Measurements from ENCODE around the gene MRPL40. TPM values are rescaled to one million over a fixed set of nuclear protein-coding genes. Genes with fewer than 3 reads are reported as not detected.

The MRPL40 gene
- total and polyA plus RNA-seq, 2 experiments from 2014 or later, result 25.9 to 57.6 TPM

GRCh38 chr22:19412478-19412877, 19.9 kb upstream of the MRPL40 start:
- DNase-seq (ENCODE audit: low spot score), result no peak
- no peaks in the 10 kb centered on the region for H3K4me1 ChIP-seq (ENCODE audit: insufficient read depth)
- H3K36me3 ChIP-seq (replicated peaks; ENCODE audit: insufficient read depth, low read depth), result no peaks in the 10 kb centered on the region
- peaks cover 76% of the 10 kb centered on the region for H3K79me2 ChIP-seq
- no peaks in the 10 kb centered on the region for H3K9me2 ChIP-seq (replicated peaks; ENCODE audit: insufficient read depth)
- no peak overlapping the region for H3K4me3 ChIP-seq
- 92% methylated on average over 4 of the region's 4 CpGs for WGBS (ENCODE audit: low lambda C conversion rate, missing lambda C conversion rate)
- H2AFZ ChIP-seq, result no peak overlapping the region
- H3K27me3 ChIP-seq, result no peaks in the 10 kb centered on the region
- no peak overlapping the region for H3K4me2 ChIP-seq
- TF ChIP-seq CTCF (IDR thresholded peaks at IDR 0.05; ENCODE audit: poor library complexity) (no peak), EZH2phosphoT487 (IDR thresholded peaks at IDR 0.05; ENCODE audit: low read depth, severe bottlenecking, unreplicated experiment) (no peak), EZH2 (IDR thresholded peaks at IDR 0.05; ENCODE audit: borderline replicate concordance) (no peak)
- no peak overlapping the region for H3K27ac ChIP-seq
- H4K20me1 ChIP-seq (ENCODE audit: insufficient read depth, poor library complexity, severe bottlenecking), result peaks cover 54% of the 10 kb centered on the region
- no peaks in the 10 kb centered on the region for H3K9me3 ChIP-seq (ENCODE audit: low read depth)

GRCh38 chr22:19412923-19413322, 19.4 kb upstream of the MRPL40 start:
- Histone ChIP-seq H3K27ac (no peak overlapping the region), H4K20me1 (ENCODE audit: insufficient read depth, poor library complexity, severe bottlenecking) (peaks cover 54% of the 10 kb centered on the region)

GRCh38 chr22:19419086-19419463, 13.3 kb upstream of the MRPL40 start:
- H3K4me1 ChIP-seq (ENCODE audit: insufficient read depth), result no peaks in the 10 kb centered on the region
- peaks cover 74% of the 10 kb centered on the region for H4K20me1 ChIP-seq (ENCODE audit: insufficient read depth, poor library complexity, severe bottlenecking)
- no peak overlapping the region for H3K4me3 ChIP-seq
- peaks cover 100% of the 10 kb centered on the region for H3K79me2 ChIP-seq
- H3K27ac ChIP-seq, result no peak overlapping the region
- H3K27me3 ChIP-seq, result no peaks in the 10 kb centered on the region
- no peak overlapping the region for H3K4me2 ChIP-seq
- TF ChIP-seq EZH2 (IDR thresholded peaks at IDR 0.05; ENCODE audit: borderline replicate concordance) (no peak), EZH2phosphoT487 (IDR thresholded peaks at IDR 0.05; ENCODE audit: low read depth, severe bottlenecking, unreplicated experiment) (no peak), CTCF (IDR thresholded peaks at IDR 0.05; ENCODE audit: poor library complexity) (no peak)
- no peak overlapping the region for H2AFZ ChIP-seq
- H3K9me2 ChIP-seq (replicated peaks; ENCODE audit: insufficient read depth), result no peaks in the 10 kb centered on the region
- DNase-seq (ENCODE audit: low spot score), result no peak
- WGBS (ENCODE audit: low lambda C conversion rate, missing lambda C conversion rate), result 94% methylated on average over 5 of the region's 5 CpGs
- no peaks in the 10 kb centered on the region for H3K36me3 ChIP-seq (replicated peaks; ENCODE audit: insufficient read depth, low read depth)
- no peaks in the 10 kb centered on the region for H3K9me3 ChIP-seq (ENCODE audit: low read depth)

More at GRCh38 chr22:19412923-19413322, 19.4 kb upstream of the MRPL40 start:
- Histone ChIP-seq H3K4me1 (ENCODE audit: insufficient read depth) (no peaks in the 10 kb centered on the region), H3K36me3 (replicated peaks; ENCODE audit: insufficient read depth, low read depth) (no peaks in the 10 kb centered on the region), H3K9me3 (ENCODE audit: low read depth) (no peaks in the 10 kb centered on the region), H2AFZ (no peak overlapping the region), H3K4me3 (no peak overlapping the region), H3K27me3 (no peaks in the 10 kb centered on the region), H3K9me2 (replicated peaks; ENCODE audit: insufficient read depth) (no peaks in the 10 kb centered on the region), H3K79me2 (peaks cover 80% of the 10 kb centered on the region), H3K4me2 (no peak overlapping the region)
- WGBS (ENCODE audit: low lambda C conversion rate, missing lambda C conversion rate), result 93% methylated on average over 4 of the region's 4 CpGs
- no peak for TF ChIP-seq EZH2 (IDR thresholded peaks at IDR 0.05; ENCODE audit: borderline replicate concordance)
- no peak for DNase-seq (ENCODE audit: low spot score)

GRCh38 chr22:19419464-19420178, 12.7 kb upstream of the MRPL40 start:
- WGBS (ENCODE audit: low lambda C conversion rate, missing lambda C conversion rate), result 93% methylated on average over 5 of the region's 5 CpGs
- Histone ChIP-seq H3K36me3 (replicated peaks; ENCODE audit: insufficient read depth, low read depth) (no peaks in the 10 kb centered on the region), H3K79me2 (peaks cover 100% of the 10 kb centered on the region), H3K4me1 (ENCODE audit: insufficient read depth) (no peaks in the 10 kb centered on the region), H3K4me2 (no peak overlapping the region), H3K4me3 (no peak overlapping the region), H3K27ac (no peak overlapping the region), H4K20me1 (ENCODE audit: insufficient read depth, poor library complexity, severe bottlenecking) (peaks cover 75% of the 10 kb centered on the region), H3K9me3 (ENCODE audit: low read depth) (no peaks in the 10 kb centered on the region), H3K27me3 (no peaks in the 10 kb centered on the region), H2AFZ (no peak overlapping the region), H3K9me2 (replicated peaks; ENCODE audit: insufficient read depth) (no peaks in the 10 kb centered on the region)
- DNase-seq (ENCODE audit: low spot score), result no peak
- TF ChIP-seq CTCF (IDR thresholded peaks at IDR 0.05; ENCODE audit: poor library complexity), result no peak
- TF ChIP-seq EZH2 (IDR thresholded peaks at IDR 0.05; ENCODE audit: borderline replicate concordance), result no peak
- TF ChIP-seq EZH2phosphoT487 (IDR thresholded peaks at IDR 0.05; ENCODE audit: low read depth, severe bottlenecking, unreplicated experiment), result no peak
